Stimulated activated CD4-positive, alpha-beta T cell treated with anti-CD3 and anti-CD28 coated beads, Interleukin-4, amount 100 ng/mL, for 24 hours (primary cell): Measurements from ENCODE around the gene PI4K2A.
"Not testable (repeated sequence)": the region's sequence is repeated elsewhere in the genome, so short reads cannot be mapped to it uniquely, and the experiment has no call there.

Experiments
- DNase-seq: peaks from one replicate; pipeline ENCODE4 v3.0.0-alpha.2; 2020

Gene PI4K2A

GRCh38 chr10:97632949-97633884 is 7.3 kb upstream of the PI4K2A start, which contains the start of gene MORN4:
TSS of gene MORN4 (minus strand) at chr10:97633500. CDS start at chr10:97619653, 13,847 bp downstream.
- peak; percentile 94 for DNase-seq

- peak; percentile 13 for DNase-seq
Observed at GRCh38 chr10:97633921-97634320, 6.5 kb upstream of the PI4K2A start.

- no peak for DNase-seq
Observed at GRCh38 chr10:97635577-97635976, 4.9 kb upstream of the PI4K2A start.

- DNase-seq, result not testable (repeated sequence)
Observed at GRCh38 chr10:97639090-97639489, 1.4 kb upstream of the PI4K2A start.

GRCh38 chr10:97640868-97641811 is 669 bp downstream of the PI4K2A start:
- DNase-seq, result peak; percentile 20

GRCh38 chr10:97642471-97643159 is 2.1 kb downstream of the PI4K2A start:
- not testable (repeated sequence) for DNase-seq

GRCh38 chr10:97643441-97643985 is 3.0 kb downstream of the PI4K2A start:
- no peak for DNase-seq

- no peak for DNase-seq
Observed at GRCh38 chr10:97644936-97645335, 4.5 kb downstream of the PI4K2A start.

GRCh38 chr10:97647556-97647955 is 7.1 kb downstream of the PI4K2A start:
- no peak for DNase-seq

- peak; percentile 53 for DNase-seq
Observed at GRCh38 chr10:97648562-97649404, 8.3 kb downstream of the PI4K2A start.

- not testable (repeated sequence) for DNase-seq
Observed at GRCh38 chr10:97649405-97649750, 8.9 kb downstream of the PI4K2A start.

- DNase-seq, result no peak
Observed at GRCh38 chr10:97650726-97651125, 10.3 kb downstream of the PI4K2A start.

- DNase-seq, result no peak
Observed at GRCh38 chr10:97651773-97652172, 11.3 kb downstream of the PI4K2A start.

- no peak for DNase-seq
Observed at GRCh38 chr10:97656777-97657176, 16.3 kb downstream of the PI4K2A start.

GRCh38 chr10:97659589-97659988 is 19.1 kb downstream of the PI4K2A start:
- no peak for DNase-seq

GRCh38 chr10:97664282-97664850 is 23.9 kb downstream of the PI4K2A start:
- DNase-seq, result no peak

- DNase-seq, result no peak
Observed at GRCh38 chr10:97666992-97667391, 26.5 kb downstream of the PI4K2A start.

- no peak for DNase-seq
Observed at GRCh38 chr10:97667463-97667862, 27.0 kb downstream of the PI4K2A start.

GRCh38 chr10:97669571-97669970 is 29.1 kb downstream of the PI4K2A start:
- no peak for DNase-seq

GRCh38 chr10:97673736-97674525 is 33.5 kb downstream of the PI4K2A start:
- peak; percentile 12 for DNase-seq
